K562 (cell line): ENCODE measurements around the gene SCG5. TPM values are rescaled to one million over a fixed set of nuclear protein-coding genes. Genes with fewer than 3 reads are reported as not detected.

Experiments used
- CBFA2T3 ChIP-seq: fragments of 450-650 bp; IDR thresholded peaks from 2 replicates; pipeline ENCODE4 v1.6.1; 2017
- SIX5 ChIP-seq, 2 experiments: IDR thresholded peaks; 2 replicates each; pipeline ENCODE4 v1.6.1; 2011; ENCODE audit warnings: low read length in 2 of 2, borderline replicate concordance in 1 of 2, low read depth in 1 of 2, mild to moderate bottlenecking in 1 of 2, moderate library complexity in 1 of 2; ENCODE audit not compliant: insufficient read depth in 1 of 2
- XRCC3 ChIP-seq: fragments of 450-650 bp; IDR thresholded peaks from 2 replicates; pipeline ENCODE4 v1.6.1; 2017; ENCODE audit warnings: mild to moderate bottlenecking, moderate library complexity
- ZNF583 ChIP-seq: fragments of 250-450 bp; sonication (Bioruptor Pico); IDR thresholded peaks from 2 replicates; pipeline ENCODE4 v1.4.0; 2020
- polyA plus RNA-seq, 8 experiments: library from polyadenylated mRNA; depleted of rRNA in 4 of 8; stranded (reverse) in 5 of 8; unstranded in 3 of 8; fragments of >200 nt; fragmentation: Nextera tagmentation in 2 of 8; fragmentation: Illumina TruSeq in 1 of 8; extraction: Ambion mirVana in 2 of 8; extraction: Trizol in 1 of 8; gene quantifications; 2 replicates each; pipeline versions ENCODE4 v1.2.1 to v1.2.3, GENCODE V29; 2011 to 2014; ENCODE audit warnings: inconsistent platforms in 1 of 8, missing spikeins in 1 of 8
- total RNA-seq, 7 experiments: library from RNA; depleted of rRNA in 6 of 7; stranded (reverse); fragments of >200 nt in 6 of 7; fragmentation: Illumina TruSeq in 2 of 7; extraction: Trizol in 2 of 7; gene quantifications; 2 replicates each; pipeline versions ENCODE4 v1.2.1 to v1.2.3, GENCODE V29; 2011 to 2021; ENCODE audit warnings: low replicate concordance in 1 of 7
- TF ChIP-seq, protein P1 (sequence below): sonication (generic); formaldehyde crosslinking; IDR thresholded peaks from 2 replicates; pipeline ENCODE4 v1.8.1; 2023; ENCODE audit warnings: mild to moderate bottlenecking, missing genetic modification reagents
- TF ChIP-seq, protein P2 (sequence below): IDR thresholded peaks from 3 replicates; pipeline ENCODE4 v1.6.1; 2011; ENCODE audit warnings: borderline replicate concordance, mild to moderate bottlenecking, moderate library complexity; ENCODE audit not compliant: insufficient read length; ENCODE audit errors: extremely low read depth

SCG5 gene
- total and polyA plus RNA-seq, 9 of the 15 experiments (the other 6 are each of a cell fraction or from before 2014, with no cell fraction given): 0.06 to 0.76 (median 0.28) TPM; not detected in 2

- TF ChIP-seq, protein P1, sequence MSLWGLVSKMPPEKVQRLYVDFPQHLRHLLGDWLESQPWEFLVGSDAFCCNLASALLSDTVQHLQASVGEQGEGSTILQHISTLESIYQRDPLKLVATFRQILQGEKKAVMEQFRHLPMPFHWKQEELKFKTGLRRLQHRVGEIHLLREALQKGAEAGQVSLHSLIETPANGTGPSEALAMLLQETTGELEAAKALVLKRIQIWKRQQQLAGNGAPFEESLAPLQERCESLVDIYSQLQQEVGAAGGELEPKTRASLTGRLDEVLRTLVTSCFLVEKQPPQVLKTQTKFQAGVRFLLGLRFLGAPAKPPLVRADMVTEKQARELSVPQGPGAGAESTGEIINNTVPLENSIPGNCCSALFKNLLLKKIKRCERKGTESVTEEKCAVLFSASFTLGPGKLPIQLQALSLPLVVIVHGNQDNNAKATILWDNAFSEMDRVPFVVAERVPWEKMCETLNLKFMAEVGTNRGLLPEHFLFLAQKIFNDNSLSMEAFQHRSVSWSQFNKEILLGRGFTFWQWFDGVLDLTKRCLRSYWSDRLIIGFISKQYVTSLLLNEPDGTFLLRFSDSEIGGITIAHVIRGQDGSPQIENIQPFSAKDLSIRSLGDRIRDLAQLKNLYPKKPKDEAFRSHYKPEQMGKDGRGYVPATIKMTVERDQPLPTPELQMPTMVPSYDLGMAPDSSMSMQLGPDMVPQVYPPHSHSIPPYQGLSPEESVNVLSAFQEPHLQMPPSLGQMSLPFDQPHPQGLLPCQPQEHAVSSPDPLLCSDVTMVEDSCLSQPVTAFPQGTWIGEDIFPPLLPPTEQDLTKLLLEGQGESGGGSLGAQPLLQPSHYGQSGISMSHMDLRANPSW (CRISPR knock-in tag): no peak
- TF ChIP-seq SIX5 (IDR thresholded peaks at IDR 0.05; ENCODE audit: borderline replicate concordance in 1 of 2, insufficient read depth in 1 of 2, low read depth in 1 of 2, low read length in 2 of 2): no peak
- TF ChIP-seq, protein P2, sequence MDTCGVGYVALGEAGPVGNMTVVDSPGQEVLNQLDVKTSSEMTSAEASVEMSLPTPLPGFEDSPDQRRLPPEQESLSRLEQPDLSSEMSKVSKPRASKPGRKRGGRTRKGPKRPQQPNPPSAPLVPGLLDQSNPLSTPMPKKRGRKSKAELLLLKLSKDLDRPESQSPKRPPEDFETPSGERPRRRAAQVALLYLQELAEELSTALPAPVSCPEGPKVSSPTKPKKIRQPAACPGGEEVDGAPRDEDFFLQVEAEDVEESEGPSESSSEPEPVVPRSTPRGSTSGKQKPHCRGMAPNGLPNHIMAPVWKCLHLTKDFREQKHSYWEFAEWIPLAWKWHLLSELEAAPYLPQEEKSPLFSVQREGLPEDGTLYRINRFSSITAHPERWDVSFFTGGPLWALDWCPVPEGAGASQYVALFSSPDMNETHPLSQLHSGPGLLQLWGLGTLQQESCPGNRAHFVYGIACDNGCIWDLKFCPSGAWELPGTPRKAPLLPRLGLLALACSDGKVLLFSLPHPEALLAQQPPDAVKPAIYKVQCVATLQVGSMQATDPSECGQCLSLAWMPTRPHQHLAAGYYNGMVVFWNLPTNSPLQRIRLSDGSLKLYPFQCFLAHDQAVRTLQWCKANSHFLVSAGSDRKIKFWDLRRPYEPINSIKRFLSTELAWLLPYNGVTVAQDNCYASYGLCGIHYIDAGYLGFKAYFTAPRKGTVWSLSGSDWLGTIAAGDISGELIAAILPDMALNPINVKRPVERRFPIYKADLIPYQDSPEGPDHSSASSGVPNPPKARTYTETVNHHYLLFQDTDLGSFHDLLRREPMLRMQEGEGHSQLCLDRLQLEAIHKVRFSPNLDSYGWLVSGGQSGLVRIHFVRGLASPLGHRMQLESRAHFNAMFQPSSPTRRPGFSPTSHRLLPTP: no peak
- TF ChIP-seq XRCC3: no peak
- TF ChIP-seq ZNF583: no peak
- TF ChIP-seq CBFA2T3: no peak
These were observed 76.8 kb downstream of the SCG5 start (continued) for GRCh38 chr15:32718227-32718820.
